Activated gamma-delta T cell treated with anti-CD3 and anti-CD28 coated beads, Interleukin-2, amount 50 U/mL, for 16 hours (primary cell): ENCODE measurements around the gene PALM.
"Not testable (repeated sequence)": the region's sequence is repeated elsewhere in the genome, so short reads cannot be mapped to it uniquely, and the experiment has no call there.

Source experiments
- DNase-seq: peaks from one replicate; pipeline ENCODE4 v3.0.0-alpha.2; 2020; ENCODE audit warnings: low read depth

PALM gene

DNA sequence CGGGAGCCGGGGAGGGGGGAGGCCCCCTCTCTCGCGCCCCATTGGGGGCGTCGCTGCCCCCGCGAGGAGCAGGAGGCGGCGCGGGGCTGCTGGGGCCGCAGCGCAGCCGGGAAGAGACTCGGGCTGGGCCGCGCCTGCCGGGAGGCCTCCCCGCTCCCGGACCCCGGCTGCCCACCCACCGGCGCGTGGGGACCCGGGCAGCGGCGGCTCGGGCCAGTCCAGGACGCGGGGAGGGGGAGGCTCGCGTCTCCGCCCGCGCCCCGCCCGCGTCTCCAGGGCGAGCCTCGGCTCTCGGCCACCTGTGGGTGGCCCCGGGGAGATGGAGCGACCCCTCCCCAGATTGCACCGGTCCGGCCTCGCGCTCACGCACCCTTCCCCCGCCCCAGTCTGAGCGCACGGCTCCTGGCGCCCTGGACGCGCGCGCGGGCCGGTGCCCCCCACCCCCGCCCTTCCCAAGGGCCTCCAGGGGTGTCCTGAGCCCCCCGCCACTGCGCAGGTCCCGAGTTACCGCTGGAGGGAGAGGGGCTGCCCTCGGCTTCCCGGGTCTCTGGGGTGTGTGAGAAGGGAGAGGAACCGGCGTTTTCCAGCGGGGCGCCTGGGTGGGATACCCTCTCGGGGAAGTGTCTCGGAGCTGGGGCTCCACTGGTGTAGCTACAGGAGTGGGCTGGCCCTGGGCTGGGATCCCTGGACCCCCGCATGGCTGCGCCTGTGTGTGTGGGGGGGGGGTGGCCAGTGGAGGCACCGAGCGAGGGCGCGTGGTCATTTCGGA, 645 bp downstream of the PALM start:
- no peak for DNase-seq

DNA sequence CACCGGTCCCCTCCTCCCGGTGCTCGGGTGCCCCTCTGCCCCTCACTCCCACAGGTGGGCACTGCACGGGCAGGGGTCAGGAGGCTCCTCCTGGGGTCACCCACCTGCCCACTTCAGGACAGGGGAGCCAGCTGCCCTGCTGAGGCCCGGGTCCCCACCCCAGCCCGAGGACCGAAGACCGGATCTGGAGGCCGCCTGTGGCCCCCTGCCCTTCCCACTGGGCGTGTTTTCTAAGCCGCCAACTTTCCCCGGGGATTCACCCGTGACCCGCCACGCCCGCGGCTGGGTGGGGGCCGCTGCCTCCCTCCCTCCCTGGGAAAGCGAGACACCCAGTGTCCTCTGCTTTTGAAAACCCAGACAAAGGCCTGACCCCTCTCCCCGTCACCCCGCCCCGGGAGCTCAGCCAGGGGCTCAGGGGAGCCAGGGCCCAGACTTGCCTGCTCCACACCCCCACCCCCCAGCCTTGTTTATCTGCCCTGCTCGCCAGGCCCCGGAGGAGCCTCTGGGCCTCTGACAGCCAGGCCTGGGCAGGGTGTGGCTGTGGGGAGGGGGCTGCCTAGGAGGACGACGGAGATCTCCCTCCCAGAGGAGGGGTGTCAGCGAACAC, 1.3 kb downstream of the PALM start:
- no peak for DNase-seq

DNA sequence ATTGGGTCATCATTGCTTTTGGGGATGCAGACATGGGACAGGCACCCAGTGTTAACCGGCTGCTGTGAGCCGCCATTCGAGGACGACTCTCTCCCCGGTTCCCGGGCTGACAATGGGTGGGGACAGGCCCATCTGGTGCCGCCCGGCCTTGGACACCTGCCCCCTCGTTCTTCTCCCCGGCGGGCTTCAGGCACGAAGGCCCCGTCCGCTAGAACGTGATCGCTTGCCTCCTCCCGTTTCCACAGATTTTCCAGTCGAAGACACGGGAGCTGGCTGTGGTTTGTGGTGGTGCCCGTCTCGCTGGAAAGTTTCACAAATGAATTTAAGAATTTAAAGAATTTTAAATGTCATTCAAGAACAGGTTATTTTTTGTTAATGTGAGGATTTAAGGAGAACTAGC, 2.0 kb downstream of the PALM start:
- no peak for DNase-seq

DNA sequence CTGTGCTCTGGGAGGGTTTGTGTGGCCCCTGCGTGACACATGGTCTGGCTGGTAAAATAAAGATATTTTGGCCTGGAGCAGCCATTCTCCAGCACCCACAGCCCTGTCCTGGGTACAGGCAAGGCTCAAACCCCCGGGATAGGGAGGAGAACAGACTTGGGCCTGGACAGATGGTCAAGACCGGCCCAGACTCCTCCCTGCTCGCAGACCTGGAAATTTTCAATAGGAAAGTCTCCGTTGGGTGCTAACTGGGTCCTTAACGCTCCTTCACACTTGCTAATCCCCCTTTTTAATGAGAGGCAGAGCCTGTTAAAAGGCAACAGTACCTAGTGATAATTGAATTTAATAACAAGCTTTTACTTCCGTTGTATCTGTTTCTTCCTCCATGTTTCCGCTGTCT, 2.5 kb downstream of the PALM start:
- no peak for DNase-seq

DNA sequence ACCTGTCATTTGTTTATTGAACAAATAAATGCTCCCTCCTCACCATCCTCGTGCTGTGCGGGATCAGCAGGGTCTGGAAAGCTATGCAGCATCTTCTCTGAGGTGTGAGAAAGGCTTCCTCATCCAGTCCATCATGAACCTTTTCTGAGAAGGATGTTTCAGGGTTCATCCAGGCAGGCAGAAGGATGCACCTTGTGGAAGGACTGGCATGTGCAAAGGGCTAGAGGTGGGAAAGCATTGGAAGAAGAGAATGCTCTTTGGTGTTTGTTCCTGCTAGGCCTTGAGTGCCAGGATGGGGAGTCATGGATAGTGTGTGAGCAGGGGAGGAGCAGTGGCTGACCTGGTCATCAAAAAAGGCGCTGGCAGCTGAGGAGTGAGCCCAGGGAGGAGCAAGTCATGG, 6.6 kb downstream of the PALM start:
- no peak for DNase-seq

DNA sequence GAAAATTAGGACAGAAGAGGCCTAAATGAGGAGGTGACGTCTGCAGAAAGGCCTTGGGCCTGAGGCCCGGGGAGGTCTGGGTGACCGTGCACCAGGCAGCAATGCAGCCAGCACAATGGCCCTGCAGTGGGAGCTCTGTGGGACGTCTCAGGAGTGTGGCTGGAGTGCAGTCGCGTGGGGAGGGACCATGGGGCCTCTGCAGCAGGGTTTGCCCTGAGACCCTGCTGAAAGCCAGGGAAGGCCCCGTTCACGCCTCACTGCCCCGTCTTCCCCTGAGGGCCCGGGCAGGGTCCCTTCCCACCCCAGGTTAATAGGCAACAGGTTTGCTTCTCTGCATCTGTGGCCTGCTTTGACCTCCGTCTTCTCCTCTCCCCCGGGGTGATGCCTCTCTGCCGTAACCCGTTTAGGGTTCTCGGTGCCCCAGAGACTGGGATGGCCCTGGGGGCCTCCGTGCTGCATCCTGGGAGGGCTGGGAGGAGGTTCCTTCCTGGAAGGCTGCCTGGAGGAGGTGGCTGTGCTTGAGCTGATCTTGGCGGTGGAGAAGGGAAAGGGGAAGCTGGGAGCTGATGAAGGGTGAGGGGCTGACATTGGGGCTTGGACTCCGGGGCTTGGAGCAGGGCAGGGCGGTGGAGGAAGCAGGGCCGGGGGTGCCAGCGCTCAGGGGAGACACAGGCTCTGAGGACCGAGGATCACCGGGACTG, 9.7 kb downstream of the PALM start:
- DNase-seq: no peak

DNA sequence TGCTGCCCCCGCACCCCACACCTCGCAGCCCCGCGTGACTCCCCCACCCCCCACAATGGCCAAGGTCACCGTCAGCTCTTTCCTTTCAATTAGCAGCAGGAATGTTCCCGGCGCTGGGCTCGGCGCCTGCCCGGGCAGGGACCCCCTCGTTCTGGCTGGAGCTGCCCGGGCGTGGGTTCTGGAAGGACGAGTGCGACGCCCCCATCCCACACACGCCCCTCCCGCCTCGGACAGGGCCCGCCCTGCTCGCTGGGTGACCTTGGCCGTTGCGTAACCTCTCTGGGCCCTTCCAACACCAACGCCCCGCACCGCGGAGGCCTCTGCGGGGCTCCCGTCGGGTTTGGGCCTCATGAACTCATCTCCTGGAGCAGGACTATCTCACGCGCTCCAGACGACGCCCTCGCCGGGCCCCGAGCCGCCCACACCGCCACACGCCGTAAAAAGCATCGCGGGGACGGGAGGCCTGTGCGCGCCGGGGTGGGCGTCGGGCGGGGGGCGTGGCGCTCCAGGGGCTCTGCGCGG, 10.3 kb downstream of the PALM start:
- no peak for DNase-seq

DNA sequence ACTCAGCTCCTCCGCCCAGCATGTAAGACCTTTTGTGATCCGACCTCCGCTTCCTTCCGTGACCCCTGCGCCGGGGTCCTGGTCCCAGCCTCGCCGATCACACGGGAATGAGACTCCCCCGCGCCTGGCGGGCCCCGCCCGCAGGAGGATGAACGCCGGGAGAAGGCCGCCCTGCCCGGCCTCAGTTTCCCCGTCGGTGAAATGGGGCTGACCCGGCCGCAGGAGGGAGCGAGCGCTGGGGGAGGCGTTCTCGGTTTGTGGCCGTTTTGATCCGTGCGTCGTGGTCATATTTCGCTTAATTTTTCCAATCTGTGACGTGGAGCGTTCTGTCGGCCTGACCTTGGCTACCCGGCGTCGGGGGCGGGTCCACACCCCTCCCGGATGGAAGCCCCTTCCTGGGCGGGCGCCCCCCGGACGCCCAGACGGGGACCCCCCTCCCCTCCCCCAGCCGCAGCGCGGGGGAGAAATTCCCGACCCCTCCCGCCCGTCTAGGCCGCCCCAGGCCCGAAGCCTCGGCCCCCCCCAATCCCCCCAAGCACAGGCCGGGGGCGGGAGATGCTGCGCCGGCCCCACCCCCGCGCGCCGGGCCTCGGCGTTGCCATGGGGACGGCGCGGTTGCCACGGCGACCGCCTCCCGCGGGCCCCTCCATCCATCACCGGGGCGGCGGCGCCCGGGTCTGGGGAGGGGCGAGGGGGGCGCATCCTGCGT, 11.1 kb downstream of the PALM start:
- no peak for DNase-seq

DNA sequence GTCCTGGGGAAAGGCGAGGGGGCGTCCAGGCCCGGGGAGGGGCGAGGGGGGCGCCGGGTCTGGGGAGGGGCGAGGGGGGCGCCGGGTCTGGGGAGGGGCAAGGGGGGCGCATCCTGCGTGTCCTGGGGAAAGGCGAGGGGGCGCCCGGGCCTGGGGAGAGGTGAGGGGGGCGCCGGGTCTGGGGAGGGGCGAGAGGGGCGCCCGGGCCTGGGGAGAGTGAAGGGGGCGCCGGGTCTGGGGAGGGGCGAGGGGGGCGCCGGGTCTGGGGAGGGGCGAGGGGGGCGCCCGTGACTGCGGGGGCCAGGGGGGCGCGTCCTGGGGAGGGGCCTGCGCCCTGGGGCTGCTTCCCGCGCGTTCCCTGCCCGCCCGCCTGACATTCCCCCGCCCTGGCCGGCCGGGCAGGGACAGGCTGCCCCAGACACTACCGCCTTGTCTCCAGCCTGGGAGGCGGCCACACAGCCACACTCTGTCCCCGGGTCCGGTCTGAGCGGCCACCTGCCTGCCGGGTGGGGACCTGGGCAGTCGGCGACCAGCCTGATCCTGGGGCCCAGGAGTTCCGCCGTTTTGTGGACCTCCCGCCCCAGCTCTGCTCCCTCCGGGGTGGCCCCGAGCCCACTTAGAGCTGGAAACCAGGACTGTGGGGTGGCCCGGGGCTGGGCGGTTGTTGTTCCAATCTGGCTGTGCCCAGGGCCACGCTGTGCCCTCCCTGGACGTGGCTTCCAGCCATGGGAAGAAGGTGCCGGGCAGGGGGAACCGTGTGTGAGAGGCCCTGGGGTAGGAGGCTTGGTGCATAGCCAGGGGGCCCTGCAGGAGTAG, 11.8 kb downstream of the PALM start:
- DNase-seq: no peak

DNA sequence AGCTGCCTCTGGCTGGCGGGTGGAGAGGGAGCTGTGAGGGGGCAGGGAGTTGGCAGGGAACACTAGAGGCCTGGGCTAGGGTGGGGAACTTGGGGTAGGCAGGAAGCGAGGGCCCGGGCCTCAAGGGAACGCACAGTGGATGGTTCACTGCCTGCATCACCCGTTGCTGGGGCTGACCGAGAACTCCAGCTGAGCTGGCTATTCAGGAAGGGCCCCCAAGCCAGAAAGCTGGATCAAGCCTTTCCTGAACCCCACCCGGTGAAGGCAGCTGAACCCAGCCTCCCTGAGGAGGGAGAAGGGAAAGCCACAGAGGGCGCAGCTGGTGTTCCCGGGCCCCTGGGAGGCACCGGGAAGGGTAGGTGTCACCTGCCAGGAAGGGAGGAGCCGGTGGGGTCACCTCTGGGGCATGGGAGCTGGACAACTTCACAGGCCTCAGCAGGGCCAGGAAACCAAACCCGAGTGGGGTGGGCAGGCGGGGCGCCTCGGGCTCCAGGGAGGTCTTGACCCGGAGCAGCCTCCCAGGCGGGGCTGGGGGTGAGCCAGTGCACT, 13.9 kb downstream of the PALM start:
- DNase-seq: no peak

DNA sequence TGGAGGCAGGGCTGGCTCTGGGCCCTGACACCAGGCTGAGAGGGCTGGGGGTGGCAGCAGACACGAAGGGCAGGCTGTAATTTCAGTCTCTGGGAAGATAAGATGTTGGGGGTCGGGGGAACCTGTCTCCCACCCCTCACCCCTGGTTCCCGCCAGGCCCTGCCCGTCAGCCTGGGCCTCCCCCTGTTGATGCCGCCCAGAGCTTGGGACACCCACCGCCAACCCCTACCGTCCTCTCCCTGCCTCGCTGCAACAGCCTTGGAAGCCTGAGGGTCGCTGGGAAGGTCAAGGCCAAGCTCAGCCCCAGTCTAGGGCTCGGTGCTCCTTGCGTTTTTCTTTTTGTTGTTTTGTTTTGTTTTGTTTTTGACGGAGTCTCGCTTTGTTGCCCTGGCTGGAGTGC, 14.5 kb downstream of the PALM start:
- no peak for DNase-seq

DNA sequence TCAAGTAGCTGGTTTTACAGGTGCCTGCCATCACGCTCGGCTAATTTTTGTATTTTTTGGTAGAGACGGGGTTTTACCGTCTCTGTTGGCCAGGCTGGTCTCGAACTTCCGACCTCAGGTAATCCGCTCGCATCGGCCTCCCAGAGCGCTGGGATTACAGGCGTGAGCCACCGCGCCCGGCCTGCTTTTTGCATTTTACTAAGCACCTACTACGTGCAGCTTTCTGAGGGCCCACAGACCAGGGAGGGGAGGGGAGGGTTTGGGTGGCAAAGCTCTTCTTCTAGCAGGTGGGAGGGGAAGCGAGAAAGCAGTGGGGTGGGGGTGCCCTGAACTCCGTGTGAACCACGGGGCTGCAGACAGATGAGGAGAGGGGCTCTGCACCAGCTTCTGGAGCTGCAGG, 15.0 kb downstream of the PALM start:
- DNase-seq: no peak

DNA sequence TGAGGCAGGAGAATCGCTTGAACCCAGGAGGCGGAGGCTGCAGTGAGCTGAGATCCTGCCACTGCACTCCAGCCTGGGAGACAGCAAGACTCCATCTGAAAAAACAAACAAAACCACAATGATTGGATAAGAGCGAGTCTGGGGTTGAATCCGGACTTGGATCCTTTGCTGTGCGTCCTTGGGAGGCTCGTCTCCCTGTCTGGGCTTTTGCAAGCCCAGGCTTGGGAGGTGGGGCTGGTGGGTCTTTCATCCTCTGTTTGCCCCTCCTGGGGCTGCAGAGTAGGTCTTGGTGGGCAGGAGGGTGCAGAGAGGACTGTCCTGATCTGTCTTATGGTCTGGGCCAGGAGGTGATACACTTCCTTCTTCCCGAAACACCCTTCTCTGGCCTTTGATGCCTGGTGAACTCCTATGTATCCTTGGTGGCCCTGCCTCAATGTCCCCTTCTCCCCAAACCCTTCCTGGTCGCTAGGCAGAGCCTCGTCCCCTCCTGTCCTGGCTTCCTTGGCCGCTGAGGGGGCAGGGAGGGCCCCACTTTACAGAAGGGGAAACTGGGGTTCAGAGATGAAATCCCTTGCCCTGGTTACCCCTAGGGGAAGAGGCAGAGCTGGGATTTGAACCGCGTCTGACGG, 16.8 kb downstream of the PALM start:
- DNase-seq: no peak

DNA sequence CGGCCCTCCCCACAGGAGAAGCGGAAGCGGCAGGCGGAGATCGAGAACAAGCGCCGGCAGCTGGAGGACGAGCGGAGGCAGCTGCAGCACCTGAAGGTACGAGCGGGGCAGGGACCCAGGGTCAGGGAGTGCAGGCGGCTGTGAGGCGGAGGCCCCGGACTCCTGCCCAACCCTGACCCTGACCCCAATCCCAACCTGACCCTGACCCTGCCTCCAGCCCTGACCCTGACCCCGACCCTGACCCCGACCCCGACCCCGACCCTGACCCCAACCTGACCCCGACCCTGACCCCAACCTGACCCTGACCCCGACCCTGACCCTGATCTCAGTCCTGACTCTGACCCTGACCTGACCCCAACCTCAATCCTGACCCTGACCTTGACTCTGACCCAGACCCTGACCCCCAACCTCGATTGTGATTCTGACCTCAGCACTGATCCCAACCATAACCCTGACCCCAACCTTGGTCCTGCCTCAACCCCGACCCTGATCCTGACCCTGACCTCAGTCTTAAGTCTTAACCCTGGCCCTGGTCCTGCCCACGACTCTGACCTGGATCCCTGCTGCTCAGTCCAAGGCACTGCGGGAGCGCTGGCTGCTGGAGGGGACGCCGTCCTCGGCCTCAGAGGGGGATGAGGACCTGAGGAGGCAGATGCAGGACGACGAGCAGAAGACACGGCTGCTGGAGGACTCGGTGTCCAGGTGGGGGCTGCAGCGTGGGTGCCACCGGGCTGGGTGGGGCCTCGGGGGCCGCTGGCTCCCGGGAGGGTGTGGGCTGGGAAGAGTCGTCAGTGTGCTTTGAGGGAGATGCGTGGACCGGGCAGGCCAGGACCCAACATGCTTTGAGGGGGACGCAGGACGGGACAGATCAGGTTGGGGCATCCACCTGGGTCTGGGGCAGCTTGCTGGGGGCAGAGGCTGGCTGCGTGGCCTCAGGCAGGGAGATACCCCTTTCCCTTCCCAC, 18.5 kb downstream of the PALM start:
- no peak for DNase-seq

DNA sequence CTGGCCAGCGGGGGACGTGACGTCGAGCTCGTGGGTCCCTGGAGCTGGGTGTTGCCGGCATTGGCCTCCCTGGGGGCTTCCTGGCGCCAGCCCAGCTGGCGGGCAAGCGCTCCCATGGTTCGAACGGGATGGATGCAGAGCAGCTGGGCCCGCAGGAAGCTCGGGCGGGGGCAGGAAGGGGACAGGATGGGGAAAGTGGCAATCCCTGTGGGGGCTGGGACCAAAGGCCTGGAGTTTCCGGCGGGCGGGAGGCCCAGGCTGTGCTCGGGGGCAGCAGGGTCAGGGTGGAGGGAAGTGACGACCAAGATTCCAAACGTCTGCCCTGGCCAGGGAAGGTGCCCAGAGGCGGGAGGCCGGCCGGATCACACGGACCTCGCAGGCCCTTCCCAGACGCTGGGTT, 19.3 kb downstream of the PALM start:
- DNase-seq: no peak

DNA sequence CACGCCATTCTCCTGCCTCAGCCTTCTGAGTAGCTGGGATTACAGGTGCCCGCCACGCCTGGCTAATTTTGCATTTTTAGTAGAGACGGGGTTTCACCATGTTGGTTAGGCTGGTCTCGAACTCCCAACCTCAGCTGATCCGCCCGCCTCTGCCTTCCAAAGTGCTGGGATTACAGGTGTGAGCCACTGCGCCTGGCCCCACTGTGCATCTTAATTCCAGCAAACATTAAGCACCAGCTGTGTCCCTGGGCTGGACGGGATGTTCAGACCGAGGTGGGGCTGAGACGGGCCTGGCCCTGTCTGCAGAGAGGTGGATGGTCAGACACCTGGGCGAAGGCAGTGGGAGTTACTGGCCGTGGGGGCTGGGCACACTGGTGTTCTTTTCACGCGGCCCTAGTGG, 20.8 kb downstream of the PALM start:
- not testable (repeated sequence) for DNase-seq

DNA sequence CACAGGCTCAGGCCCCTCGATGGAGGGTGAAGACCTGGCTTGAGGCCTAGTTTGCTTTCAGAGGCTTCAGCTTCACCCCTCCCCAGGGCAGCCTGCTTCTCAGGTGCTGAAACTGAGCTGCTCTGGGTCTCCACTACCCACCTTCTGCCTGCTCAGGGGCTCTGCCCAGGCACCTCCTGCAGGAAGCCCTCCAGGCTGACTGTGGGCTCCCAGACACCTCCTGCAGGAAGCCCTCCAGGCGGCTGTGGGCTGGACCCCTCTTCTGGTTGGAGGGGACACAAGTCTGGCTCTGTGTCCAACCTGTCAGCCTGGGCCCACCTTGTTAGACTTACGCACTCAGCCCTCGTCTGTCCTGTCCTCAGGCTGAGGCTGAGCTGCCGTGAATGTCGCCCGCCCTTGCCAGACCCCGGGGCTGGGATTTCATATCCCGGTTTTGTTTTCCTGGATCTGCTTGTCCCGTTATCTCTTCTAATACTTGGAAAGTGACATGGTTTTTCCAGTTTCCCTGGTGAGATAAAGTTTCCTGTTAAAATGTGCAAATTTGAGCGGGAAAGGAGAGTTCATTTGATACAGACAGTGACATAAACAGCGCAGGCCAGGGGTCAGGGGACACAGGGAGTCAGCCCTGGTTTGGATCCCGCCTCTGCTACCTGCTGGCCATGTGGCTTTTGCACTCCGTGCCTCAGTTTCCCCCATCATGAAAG, 21.4 kb downstream of the PALM start:
- DNase-seq: no peak

DNA sequence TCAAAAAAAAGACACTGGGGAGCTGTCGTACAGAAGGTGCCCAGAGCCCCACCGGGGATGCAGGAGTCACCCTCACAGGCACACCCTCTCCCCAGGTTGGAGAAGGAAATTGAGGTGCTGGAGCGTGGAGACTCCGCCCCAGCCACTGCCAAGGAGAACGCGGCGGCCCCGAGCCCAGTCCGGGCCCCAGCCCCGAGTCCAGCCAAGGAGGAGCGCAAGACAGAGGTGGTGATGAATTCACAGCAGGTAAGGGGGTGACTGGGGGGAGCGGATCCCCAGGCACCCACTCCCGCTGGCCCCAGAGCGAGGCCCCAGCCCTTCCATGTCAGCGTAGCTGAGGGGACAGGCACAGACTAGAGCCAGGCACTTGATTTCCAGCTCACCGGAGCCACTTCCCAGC, 22.3 kb downstream of the PALM start:
- DNase-seq: no peak
